ENCODE data around the gene ACSF3. TPM values are rescaled to one million over a fixed set of nuclear protein-coding genes. Genes with fewer than 3 reads are reported as not detected.

Gene ACSF3
- total RNA-seq, 1 experiment from 2014 or later, result 34.0 TPM

- CTCF ChIA-PET, result interaction anchor here (0.6 kb wide), 1 partner anchor 371 kb away, joined by 5 read pairs; no protein-coding TSS in a partner anchor
- no peaks in the 10 kb centered on the region for H3F3A ChIP-seq (ENCODE audit: insufficient read depth, low read depth)
Measured at GRCh38 chr16:89052191-89052889, 41.3 kb upstream of the ACSF3 start.

GRCh38 chr16:89052890-89053724, 40.5 kb upstream of the ACSF3 start:
- Histone ChIP-seq H3K9me2 (ENCODE audit: insufficient read depth) (no peaks in the 10 kb centered on the region), H3K27ac (no peak overlapping the region), H4K20me1 (ENCODE audit: insufficient read depth) (no peaks in the 10 kb centered on the region), H3K27me3 (ENCODE audit: insufficient read depth, low read depth) (peaks cover 67% of the 10 kb centered on the region), H3K36me3 (ENCODE audit: low read depth) (no peaks in the 10 kb centered on the region), H3K9me3 (ENCODE audit: insufficient read depth, low read depth) (no peaks in the 10 kb centered on the region), H3K79me2 (ENCODE audit: low read depth) (no peaks in the 10 kb centered on the region), H3K4me2 (no peak overlapping the region), H2AFZ (no peak overlapping the region), H3F3A (ENCODE audit: insufficient read depth, low read depth) (no peaks in the 10 kb centered on the region), H3K4me3 (no peak overlapping the region), H3K4me1 (replicated peaks; ENCODE audit: insufficient read depth) (no peaks in the 10 kb centered on the region)
- TF ChIP-seq EZH2 (IDR thresholded peaks at IDR 0.05; ENCODE audit: low read depth) (no peak), CTCF (conservative IDR thresholded peaks at IDR 0.05) (no peak)
- DNase-seq, result peak in 1 of 2 experiments; percentile 73
- intact Hi-C loops (cut with micrococcal nuclease; ENCODE audit: unreplicated experiment), result loop anchor here (10.0 kb wide), 1 partner anchor 128 kb away; no protein-coding TSS in a partner anchor
- ChIA-PET CTCF (interaction anchor here (0.6 to 0.7 kb wide), 2 partner anchors 163 to 372 kb away, joined by 4 to 5 read pairs; no protein-coding TSS in a partner anchor), POLR2A (ENCODE audit: unreplicated experiment) (interaction anchor here (0.6 kb wide), 1 partner anchor 118 kb away, joined by 14 read pairs; no protein-coding TSS in a partner anchor)
- BruUV-seq (replicated peaks), result no TSS peak

More at GRCh38 chr16:89052191-89052889, 41.3 kb upstream of the ACSF3 start:
- Histone ChIP-seq H3K9me3 (ENCODE audit: insufficient read depth, low read depth) (no peaks in the 10 kb centered on the region), H3K27ac (no peak overlapping the region), H3K4me1 (replicated peaks; ENCODE audit: insufficient read depth) (no peaks in the 10 kb centered on the region), H3K4me2 (no peak overlapping the region), H3K36me3 (ENCODE audit: low read depth) (no peaks in the 10 kb centered on the region), H3K27me3 (ENCODE audit: insufficient read depth, low read depth) (peaks cover 60% of the 10 kb centered on the region), H3K9me2 (ENCODE audit: insufficient read depth) (no peaks in the 10 kb centered on the region), H2AFZ (no peak overlapping the region), H3K4me3 (no peak overlapping the region), H3K79me2 (ENCODE audit: low read depth) (no peaks in the 10 kb centered on the region), H4K20me1 (ENCODE audit: insufficient read depth) (no peaks in the 10 kb centered on the region)
- no peak for TF ChIP-seq EZH2 (IDR thresholded peaks at IDR 0.05; ENCODE audit: low read depth)
- no peak for TF ChIP-seq CTCF (conservative IDR thresholded peaks at IDR 0.05)
- BruUV-seq (replicated peaks), result TSS peak; percentile 73
- POLR2A ChIA-PET (ENCODE audit: unreplicated experiment), result no interaction called here
- intact Hi-C loops (cut with micrococcal nuclease; ENCODE audit: unreplicated experiment), result loop anchor here (10.0 kb wide), 1 partner anchor 128 kb away; no protein-coding TSS in a partner anchor
- peak in 1 of 2 experiments; percentile 34 for DNase-seq

GRCh38 chr16:89053725-89054029, 40.0 kb upstream of the ACSF3 start:
- Histone ChIP-seq H3K27ac (no peak overlapping the region), H3K4me3 (no peak overlapping the region), H2AFZ (no peak overlapping the region), H3K79me2 (ENCODE audit: low read depth) (no peaks in the 10 kb centered on the region), H3K27me3 (ENCODE audit: insufficient read depth, low read depth) (peaks cover 62% of the 10 kb centered on the region), H3K9me3 (ENCODE audit: insufficient read depth, low read depth) (no peaks in the 10 kb centered on the region), H3K9me2 (ENCODE audit: insufficient read depth) (no peaks in the 10 kb centered on the region), H3K4me1 (replicated peaks; ENCODE audit: insufficient read depth) (no peaks in the 10 kb centered on the region), H3K4me2 (no peak overlapping the region), H3K36me3 (ENCODE audit: low read depth) (no peaks in the 10 kb centered on the region), H3F3A (ENCODE audit: insufficient read depth, low read depth) (no peaks in the 10 kb centered on the region), H4K20me1 (ENCODE audit: insufficient read depth) (no peaks in the 10 kb centered on the region)
- BruUV-seq (replicated peaks), result no TSS peak
- no peak for TF ChIP-seq EZH2 (IDR thresholded peaks at IDR 0.05; ENCODE audit: low read depth)
- no peak for TF ChIP-seq CTCF (conservative IDR thresholded peaks at IDR 0.05)
- DNase-seq, result no peak
- ChIA-PET CTCF (no interaction called here), POLR2A (ENCODE audit: unreplicated experiment) (interaction anchor here (0.6 kb wide), 1 partner anchor 117 kb away, joined by 14 read pairs; no protein-coding TSS in a partner anchor)
- intact Hi-C loops (cut with micrococcal nuclease; ENCODE audit: unreplicated experiment), result loop anchor here (10.0 kb wide), 1 partner anchor 129 kb away; no protein-coding TSS in a partner anchor

All from PC-9 (cell line).